ENCODE measurements around the gene RBM6. TPM values are rescaled to one million over a fixed set of nuclear protein-coding genes. Genes with fewer than 3 reads are reported as not detected.
A peak's percentile ranks its signal among the peaks of the same experiment; 100 is the strongest.

The RBM6 gene
- total and polyA plus RNA-seq, 7 donors, result 21.6 to 42.8 (median 29.8) TPM

DNA sequence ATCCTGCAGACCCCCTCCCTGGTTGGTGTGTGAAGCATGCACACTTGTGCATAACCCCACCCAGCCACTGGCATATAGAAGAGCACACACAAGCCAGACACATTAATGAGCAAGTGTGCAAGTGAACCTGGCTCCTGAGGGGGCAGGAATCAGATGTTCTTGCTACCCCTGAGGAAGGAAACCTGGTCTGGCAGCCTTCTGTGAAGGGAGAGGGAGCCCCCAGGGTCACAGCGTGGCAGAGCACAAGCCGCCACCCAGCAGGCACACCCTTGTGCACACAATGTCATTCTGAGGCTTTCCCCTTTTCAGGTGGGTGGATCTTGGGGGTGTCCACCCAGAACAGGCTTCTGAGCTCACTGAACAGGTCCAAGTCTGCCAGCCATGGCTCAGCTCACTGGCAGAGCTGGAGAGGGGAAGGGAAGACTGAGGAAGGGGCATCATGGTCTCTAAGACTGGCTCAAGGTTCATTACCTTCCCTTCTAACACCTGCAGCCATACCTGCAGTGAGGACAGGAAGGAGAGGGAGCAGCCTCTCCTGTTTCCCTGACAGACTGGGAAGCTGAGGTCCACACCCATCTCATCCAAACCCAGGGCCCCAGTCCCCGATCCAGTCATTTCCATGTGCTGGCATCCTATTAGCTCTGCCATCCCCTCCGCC, 183.6 kb downstream of the RBM6 start:
- intact Hi-C loops (cut with DNase I), result loop anchor here (5.0 kb wide), 2 partner anchors 109 to 149 kb away; no protein-coding TSS in a partner anchor
- WGBS, 3 donors, result 63 to 80% (median 79%) methylated on average over 4 of the region's 4 CpGs
- peaks cover 2 to 30% of the 10 kb centered on the region in 2 donors for H3K36me3 ChIP-seq (ENCODE audit: insufficient read depth in 1 of 2, low read depth in 1 of 2)
- H3K4me3 ChIP-seq, result no peak overlapping the region
- H3K9me3 ChIP-seq, result no peaks in the 10 kb centered on the region
- H3K4me1 ChIP-seq, result peaks cover 4% of the 10 kb centered on the region
- DNase-seq, result no peak
- ATAC-seq, result no peak
- TF ChIP-seq, protein P1, sequence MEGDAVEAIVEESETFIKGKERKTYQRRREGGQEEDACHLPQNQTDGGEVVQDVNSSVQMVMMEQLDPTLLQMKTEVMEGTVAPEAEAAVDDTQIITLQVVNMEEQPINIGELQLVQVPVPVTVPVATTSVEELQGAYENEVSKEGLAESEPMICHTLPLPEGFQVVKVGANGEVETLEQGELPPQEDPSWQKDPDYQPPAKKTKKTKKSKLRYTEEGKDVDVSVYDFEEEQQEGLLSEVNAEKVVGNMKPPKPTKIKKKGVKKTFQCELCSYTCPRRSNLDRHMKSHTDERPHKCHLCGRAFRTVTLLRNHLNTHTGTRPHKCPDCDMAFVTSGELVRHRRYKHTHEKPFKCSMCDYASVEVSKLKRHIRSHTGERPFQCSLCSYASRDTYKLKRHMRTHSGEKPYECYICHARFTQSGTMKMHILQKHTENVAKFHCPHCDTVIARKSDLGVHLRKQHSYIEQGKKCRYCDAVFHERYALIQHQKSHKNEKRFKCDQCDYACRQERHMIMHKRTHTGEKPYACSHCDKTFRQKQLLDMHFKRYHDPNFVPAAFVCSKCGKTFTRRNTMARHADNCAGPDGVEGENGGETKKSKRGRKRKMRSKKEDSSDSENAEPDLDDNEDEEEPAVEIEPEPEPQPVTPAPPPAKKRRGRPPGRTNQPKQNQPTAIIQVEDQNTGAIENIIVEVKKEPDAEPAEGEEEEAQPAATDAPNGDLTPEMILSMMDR (IDR thresholded peaks at IDR 0.05), result no peak
- no peaks in the 10 kb centered on the region for H3K27me3 ChIP-seq (ENCODE audit: insufficient read depth in 3 of 3, low read length in 2 of 3)
- H3K27ac ChIP-seq, result no peak overlapping the region

- intact Hi-C loops (cut with DNase I), result loop anchor here (5.0 kb wide), 2 partner anchors 108 to 148 kb away; no protein-coding TSS in a partner anchor
- WGBS, 3 donors, result 21 to 25% (median 23%) methylated on average over 15 of the region's 15 CpGs
- Histone ChIP-seq H3K4me3 (no peak overlapping the region), H3K27ac (no peak overlapping the region), H3K27me3 (ENCODE audit: insufficient read depth in 3 of 3, low read length in 2 of 3) (no peaks in the 10 kb centered on the region), H3K36me3 (ENCODE audit: insufficient read depth in 1 of 2, low read depth in 1 of 2) (peaks cover 2 to 23% of the 10 kb centered on the region in 2 donors), H3K4me1 (peaks cover 4% of the 10 kb centered on the region), H3K9me3 (no peaks in the 10 kb centered on the region)
- TF ChIP-seq, protein P1 (IDR thresholded peaks at IDR 0.05), result no peak
- ATAC-seq (no peak), DNase-seq (no peak)
Measured at GRCh38 chr3:50124052-50124799, 184.3 kb downstream of the RBM6 start.

DNA sequence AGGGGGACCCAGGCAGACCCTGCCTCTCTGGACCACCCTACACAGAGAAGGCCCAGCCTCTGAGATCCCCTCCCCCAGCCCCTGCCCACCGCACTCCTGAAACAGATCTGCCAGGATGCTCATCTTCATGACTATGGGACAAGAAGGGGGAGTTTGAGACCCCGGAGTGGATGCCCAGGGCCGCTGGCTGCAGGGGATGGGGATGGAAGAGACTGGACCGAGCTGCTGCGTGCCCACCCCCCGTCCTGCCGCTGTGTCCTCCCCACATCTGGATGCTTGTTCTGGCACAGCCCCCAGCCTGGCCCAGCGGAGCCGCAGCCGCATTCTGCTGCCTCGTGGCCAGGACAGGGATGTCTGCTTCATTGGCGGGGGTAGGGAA, 184.8 kb downstream of the RBM6 start:
- Histone ChIP-seq H3K4me3 (no peak overlapping the region), H3K27me3 (ENCODE audit: insufficient read depth in 3 of 3, low read length in 2 of 3) (no peaks in the 10 kb centered on the region), H3K27ac (no peak overlapping the region), H3K36me3 (ENCODE audit: insufficient read depth in 1 of 2, low read depth in 1 of 2) (peaks cover 2 to 17% of the 10 kb centered on the region in 2 donors), H3K9me3 (no peaks in the 10 kb centered on the region), H3K4me1 (peaks cover 4% of the 10 kb centered on the region)
- intact Hi-C loops (cut with DNase I), result loop anchor here (5.0 kb wide), 2 partner anchors 108 to 148 kb away; no protein-coding TSS in a partner anchor
- ATAC-seq, result no peak
- 11 to 28% (median 23%) methylated on average over 9 to 12 of the region's 12 CpGs for whole genome bisulfite sequencing, 3 donors
- peak in 1 of 2 donors; percentile 45 for DNase-seq
- TF ChIP-seq, protein P1 (IDR thresholded peaks at IDR 0.05), result no peak

DNA sequence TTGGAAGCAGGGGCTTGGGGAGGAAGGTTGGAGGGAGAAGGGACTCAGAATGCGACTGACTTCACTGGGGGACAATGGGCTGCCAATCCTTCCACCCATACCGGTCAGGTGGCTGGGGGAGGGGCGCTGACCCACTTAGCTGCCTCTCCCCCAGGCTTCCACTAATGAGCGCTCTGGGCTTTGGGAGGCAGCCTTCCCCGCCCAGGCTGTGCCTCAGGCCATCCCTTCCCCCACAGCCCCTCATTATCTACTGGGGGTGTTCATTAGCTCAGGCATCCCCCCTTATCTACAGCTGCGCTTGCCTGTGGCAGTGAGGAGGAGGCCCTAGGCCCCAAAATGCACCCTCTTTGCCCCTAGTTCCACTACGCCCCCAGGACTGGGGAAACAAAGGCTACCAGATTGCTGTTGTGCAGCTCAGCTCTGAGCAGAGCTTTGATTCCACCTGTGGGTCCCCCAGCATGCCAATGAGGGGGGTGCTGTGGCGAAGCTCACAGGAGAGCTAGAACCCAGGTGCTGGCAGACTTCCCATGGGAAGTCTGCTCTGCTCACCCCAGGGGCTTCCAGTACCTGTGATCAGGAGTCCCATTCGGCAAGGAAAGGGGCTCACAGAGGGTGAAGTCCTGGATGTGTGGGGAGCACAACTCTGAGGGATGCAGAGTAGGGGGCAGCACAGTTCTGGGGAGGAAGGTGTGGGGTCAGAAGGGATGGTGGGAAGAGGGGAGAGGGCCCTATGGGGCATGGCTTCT, 185.8 kb downstream of the RBM6 start:
- TF ChIP-seq, protein P1 (IDR thresholded peaks at IDR 0.05), result no peak
- Histone ChIP-seq H3K4me3 (no peak overlapping the region), H3K27me3 (ENCODE audit: insufficient read depth in 3 of 3, low read length in 2 of 3) (no peaks in the 10 kb centered on the region), H3K4me1 (peaks cover 4% of the 10 kb centered on the region), H3K9me3 (no peaks in the 10 kb centered on the region), H3K36me3 (ENCODE audit: insufficient read depth in 1 of 2, low read depth in 1 of 2) (peaks cover 0 to 8% of the 10 kb centered on the region in 2 donors), H3K27ac (no peak overlapping the region)
- DNase-seq, result peak in 1 of 2 donors; percentile 29
- WGBS, 3 donors, result 71 to 86% (median 79%) methylated on average over 8 to 9 of the region's 9 CpGs
- no peak for ATAC-seq
- intact Hi-C loops (cut with DNase I), result no loop called here

Measured in psoas muscle (tissue), 8 donors.